ENCODE results near the gene TCF15. TPM values are rescaled to one million over a fixed set of nuclear protein-coding genes. Genes with fewer than 3 reads are reported as not detected.
A peak's percentile ranks its signal among the peaks of the same experiment; 100 is the strongest.

The TCF15 gene
- total and polyA plus RNA-seq, 2 of the 13 experiments (the other 11 are each of a cell fraction or from before 2014, with no cell fraction given): not detected

DNA sequence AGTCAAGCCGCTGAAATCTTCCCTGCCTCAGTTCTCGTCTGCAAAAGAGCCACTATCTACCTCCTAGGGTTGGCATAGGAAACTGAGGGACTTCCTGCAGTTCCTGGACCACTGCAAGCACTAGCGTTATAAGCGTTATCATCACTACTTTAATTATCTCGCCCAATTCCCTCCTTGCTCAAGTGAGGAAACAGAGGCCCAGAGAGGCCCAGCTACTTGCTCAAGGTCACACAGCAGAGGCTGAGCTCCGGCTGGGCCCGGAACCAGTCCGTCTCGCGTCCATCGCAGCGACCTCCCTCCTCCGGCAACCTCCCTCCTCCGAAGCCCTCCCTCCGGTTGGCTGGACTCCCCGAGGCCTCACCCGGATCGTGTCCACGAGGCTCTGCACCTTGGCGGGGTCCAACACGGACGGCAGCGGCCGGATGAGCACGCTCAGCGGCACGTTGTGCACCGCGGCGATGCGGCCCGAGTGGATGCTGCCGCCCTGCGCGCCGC, 42.6 kb upstream of the TCF15 start (continued):
- TF ChIP-seq ZNF496 (CRISPR knock-in tag; IDR thresholded peaks at IDR 0.05; ENCODE audit: insufficient replicate concordance) (no peak), ZNF205 (CRISPR knock-in tag; IDR thresholded peaks at IDR 0.05) (no peak; the same call in 1 of the 2 replicates), ZC3H13 (CRISPR knock-in tag; IDR thresholded peaks at IDR 0.05) (0 out of 2 replicates have a peak, but pooled peaks have one; percentile 10), RXRA (CRISPR knock-in tag; IDR thresholded peaks at IDR 0.05) (no peak), ZNF780A (CRISPR knock-in tag; IDR thresholded peaks at IDR 0.05) (no peak), YEATS2 (CRISPR knock-in tag; IDR thresholded peaks at IDR 0.05; ENCODE audit: borderline replicate concordance) (no peak), ZNF616 (CRISPR knock-in tag; IDR thresholded peaks at IDR 0.05; ENCODE audit: low read depth) (peak; percentile 89; the same call in 1 of the 2 replicates), RCOR2 (CRISPR knock-in tag; IDR thresholded peaks at IDR 0.05) (peak; percentile 94), ATM (IDR thresholded peaks at IDR 0.05; ENCODE audit: borderline replicate concordance) (no peak), ZNF24 (IDR thresholded peaks at IDR 0.05) (no peak), KMT2A (CRISPR knock-in tag; IDR thresholded peaks at IDR 0.05) (peak; percentile 13; the same call in 1 of the 2 replicates), GZF1 (CRISPR knock-in tag; IDR thresholded peaks at IDR 0.05) (no peak), FOSL2 (CRISPR knock-in tag; IDR thresholded peaks at IDR 0.05) (no peak), KLF16 (CRISPR knock-in tag; IDR thresholded peaks at IDR 0.05) (no peak), MLLT10 (CRISPR knock-in tag; IDR thresholded peaks at IDR 0.05) (no peak)
- TF ChIP-seq, protein P1, sequence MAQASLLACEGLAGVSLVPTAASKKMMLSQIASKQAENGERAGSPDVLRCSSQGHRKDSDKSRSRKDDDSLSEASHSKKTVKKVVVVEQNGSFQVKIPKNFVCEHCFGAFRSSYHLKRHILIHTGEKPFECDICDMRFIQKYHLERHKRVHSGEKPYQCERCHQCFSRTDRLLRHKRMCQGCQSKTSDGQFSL (CRISPR knock-in tag; IDR thresholded peaks at IDR 0.05): no peak
- TF ChIP-seq, protein P2, sequence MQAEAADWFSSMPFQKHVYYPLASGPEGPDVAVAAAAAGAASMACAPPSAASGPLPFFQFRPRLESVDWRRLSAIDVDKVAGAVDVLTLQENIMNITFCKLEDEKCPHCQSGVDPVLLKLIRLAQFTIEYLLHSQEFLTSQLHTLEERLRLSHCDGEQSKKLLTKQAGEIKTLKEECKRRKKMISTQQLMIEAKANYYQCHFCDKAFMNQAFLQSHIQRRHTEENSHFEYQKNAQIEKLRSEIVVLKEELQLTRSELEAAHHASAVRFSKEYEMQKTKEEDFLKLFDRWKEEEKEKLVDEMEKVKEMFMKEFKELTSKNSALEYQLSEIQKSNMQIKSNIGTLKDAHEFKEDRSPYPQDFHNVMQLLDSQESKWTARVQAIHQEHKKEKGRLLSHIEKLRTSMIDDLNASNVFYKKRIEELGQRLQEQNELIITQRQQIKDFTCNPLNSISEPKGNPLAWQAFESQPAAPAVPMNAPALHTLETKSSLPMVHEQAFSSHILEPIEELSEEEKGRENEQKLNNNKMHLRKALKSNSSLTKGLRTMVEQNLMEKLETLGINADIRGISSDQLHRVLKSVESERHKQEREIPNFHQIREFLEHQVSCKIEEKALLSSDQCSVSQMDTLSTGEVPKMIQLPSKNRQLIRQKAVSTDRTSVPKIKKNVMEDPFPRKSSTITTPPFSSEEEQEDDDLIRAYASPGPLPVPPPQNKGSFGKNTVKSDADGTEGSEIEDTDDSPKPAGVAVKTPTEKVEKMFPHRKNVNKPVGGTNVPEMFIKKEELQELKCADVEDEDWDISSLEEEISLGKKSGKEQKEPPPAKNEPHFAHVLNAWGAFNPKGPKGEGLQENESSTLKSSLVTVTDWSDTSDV (CRISPR knock-in tag; IDR thresholded peaks at IDR 0.05): 0 out of 2 replicates have a peak, but pooled peaks have one; percentile 23
- TF ChIP-seq, protein P3, sequence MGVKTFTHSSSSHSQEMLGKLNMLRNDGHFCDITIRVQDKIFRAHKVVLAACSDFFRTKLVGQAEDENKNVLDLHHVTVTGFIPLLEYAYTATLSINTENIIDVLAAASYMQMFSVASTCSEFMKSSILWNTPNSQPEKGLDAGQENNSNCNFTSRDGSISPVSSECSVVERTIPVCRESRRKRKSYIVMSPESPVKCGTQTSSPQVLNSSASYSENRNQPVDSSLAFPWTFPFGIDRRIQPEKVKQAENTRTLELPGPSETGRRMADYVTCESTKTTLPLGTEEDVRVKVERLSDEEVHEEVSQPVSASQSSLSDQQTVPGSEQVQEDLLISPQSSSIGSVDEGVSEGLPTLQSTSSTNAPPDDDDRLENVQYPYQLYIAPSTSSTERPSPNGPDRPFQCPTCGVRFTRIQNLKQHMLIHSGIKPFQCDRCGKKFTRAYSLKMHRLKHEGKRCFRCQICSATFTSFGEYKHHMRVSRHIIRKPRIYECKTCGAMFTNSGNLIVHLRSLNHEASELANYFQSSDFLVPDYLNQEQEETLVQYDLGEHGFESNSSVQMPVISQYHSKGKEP (CRISPR knock-in tag; IDR thresholded peaks at IDR 0.05): no peak
- TF ChIP-seq, protein P4, sequence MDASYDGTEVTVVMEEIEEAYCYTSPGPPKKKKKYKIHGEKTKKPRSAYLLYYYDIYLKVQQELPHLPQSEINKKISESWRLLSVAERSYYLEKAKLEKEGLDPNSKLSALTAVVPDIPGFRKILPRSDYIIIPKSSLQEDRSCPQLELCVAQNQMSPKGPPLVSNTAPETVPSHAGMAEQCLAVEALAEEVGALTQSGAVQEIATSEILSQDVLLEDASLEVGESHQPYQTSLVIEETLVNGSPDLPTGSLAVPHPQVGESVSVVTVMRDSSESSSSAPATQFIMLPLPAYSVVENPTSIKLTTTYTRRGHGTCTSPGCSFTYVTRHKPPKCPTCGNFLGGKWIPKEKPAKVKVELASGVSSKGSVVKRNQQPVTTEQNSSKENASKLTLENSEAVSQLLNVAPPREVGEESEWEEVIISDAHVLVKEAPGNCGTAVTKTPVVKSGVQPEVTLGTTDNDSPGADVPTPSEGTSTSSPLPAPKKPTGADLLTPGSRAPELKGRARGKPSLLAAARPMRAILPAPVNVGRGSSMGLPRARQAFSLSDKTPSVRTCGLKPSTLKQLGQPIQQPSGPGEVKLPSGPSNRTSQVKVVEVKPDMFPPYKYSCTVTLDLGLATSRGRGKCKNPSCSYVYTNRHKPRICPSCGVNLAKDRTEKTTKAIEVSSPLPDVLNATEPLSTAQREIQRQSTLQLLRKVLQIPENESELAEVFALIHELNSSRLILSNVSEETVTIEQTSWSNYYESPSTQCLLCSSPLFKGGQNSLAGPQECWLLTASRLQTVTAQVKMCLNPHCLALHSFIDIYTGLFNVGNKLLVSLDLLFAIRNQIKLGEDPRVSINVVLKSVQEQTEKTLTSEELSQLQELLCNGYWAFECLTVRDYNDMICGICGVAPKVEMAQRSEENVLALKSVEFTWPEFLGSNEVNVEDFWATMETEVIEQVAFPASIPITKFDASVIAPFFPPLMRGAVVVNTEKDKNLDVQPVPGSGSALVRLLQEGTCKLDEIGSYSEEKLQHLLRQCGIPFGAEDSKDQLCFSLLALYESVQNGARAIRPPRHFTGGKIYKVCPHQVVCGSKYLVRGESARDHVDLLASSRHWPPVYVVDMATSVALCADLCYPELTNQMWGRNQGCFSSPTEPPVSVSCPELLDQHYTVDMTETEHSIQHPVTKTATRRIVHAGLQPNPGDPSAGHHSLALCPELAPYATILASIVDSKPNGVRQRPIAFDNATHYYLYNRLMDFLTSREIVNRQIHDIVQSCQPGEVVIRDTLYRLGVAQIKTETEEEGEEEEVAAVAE (CRISPR knock-in tag; IDR thresholded peaks at IDR 0.05; ENCODE audit: borderline replicate concordance): no peak
- TF ChIP-seq, protein P5, sequence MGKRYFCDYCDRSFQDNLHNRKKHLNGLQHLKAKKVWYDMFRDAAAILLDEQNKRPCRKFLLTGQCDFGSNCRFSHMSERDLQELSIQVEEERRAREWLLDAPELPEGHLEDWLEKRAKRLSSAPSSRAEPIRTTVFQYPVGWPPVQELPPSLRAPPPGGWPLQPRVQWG (CRISPR knock-in tag; IDR thresholded peaks at IDR 0.05; ENCODE audit: borderline replicate concordance, low read depth): 0 out of 2 replicates have a peak, but pooled peaks have one; percentile 19
- TF ChIP-seq, protein P6, sequence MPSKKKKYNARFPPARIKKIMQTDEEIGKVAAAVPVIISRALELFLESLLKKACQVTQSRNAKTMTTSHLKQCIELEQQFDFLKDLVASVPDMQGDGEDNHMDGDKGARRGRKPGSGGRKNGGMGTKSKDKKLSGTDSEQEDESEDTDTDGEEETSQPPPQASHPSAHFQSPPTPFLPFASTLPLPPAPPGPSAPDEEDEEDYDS (CRISPR knock-in tag; IDR thresholded peaks at IDR 0.05): no peak

Measured in HepG2 (cell line).